ENCODE data around the gene LRCOL1.

DNA sequence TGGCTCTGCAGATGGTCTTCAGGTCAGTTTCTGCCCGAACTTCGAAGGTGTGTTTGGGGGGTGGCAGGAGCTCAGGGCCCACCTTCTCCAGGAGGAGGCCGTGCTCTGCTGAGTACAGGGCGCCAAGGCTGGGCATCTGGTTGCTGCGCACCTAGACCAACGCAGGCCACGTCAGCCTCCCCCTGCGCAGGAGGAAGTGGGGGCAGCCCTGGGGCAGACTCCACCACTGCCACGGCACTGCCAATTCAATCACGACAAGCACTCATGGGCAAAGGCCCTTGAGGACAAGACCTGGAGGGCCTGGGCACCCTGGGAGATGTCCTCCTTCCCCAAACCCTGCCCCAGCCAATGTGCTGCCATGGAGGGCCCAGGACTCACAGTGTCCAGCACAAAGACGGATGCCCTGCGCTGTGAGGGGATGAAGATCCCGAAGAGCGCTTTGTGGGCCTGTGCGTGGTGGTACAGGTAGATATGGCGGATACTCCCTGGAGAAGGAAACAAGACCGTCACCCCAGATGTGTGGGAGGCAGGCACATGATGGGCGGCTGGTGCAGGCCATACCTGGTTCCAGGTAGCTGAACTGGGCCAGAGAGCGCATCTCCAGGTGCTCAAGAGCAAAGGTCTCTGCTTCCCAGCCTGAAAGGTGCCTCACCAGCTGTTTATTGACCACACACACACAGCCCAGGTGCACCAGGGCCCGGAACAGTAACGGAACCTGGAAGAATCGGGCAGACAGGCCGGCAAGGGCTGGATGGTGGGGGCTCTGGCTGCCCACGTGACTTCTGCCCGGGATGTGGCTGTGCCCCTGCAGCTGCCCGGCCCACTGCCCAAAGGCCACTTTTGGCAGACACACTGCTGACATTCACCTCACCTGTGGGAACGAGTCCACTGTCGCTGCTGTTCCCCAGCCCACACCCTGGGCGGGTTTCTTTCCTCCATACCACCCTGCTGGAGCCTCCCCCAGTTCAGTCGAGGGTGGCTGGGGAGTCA, 32.8 kb upstream of the LRCOL1 start:
- TF ChIP-seq, protein P1, sequence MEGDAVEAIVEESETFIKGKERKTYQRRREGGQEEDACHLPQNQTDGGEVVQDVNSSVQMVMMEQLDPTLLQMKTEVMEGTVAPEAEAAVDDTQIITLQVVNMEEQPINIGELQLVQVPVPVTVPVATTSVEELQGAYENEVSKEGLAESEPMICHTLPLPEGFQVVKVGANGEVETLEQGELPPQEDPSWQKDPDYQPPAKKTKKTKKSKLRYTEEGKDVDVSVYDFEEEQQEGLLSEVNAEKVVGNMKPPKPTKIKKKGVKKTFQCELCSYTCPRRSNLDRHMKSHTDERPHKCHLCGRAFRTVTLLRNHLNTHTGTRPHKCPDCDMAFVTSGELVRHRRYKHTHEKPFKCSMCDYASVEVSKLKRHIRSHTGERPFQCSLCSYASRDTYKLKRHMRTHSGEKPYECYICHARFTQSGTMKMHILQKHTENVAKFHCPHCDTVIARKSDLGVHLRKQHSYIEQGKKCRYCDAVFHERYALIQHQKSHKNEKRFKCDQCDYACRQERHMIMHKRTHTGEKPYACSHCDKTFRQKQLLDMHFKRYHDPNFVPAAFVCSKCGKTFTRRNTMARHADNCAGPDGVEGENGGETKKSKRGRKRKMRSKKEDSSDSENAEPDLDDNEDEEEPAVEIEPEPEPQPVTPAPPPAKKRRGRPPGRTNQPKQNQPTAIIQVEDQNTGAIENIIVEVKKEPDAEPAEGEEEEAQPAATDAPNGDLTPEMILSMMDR (IDR thresholded peaks at IDR 0.05): no peak
- no peak for TF ChIP-seq ZFX (IDR thresholded peaks at IDR 0.05; ENCODE audit: borderline replicate concordance)
